Subcutaneous adipose tissue (tissue), 4 donors: Measurements from ENCODE around the gene ZNF354B. TPM values are rescaled to one million over a fixed set of nuclear protein-coding genes. Genes with fewer than 3 reads are reported as not detected.

ENCODE experiments used
- small RNA-seq: library from RNA; depleted of rRNA; stranded (forward); fragments of <200 nt; gene quantifications from one replicate; pipeline ENCODE3, GENCODE V24; 2016
- total RNA-seq, 4 donors: library from RNA; depleted of rRNA; stranded (reverse); fragments of >200 nt; gene quantifications; one replicate each; pipeline ENCODE4 v1.1.0, GENCODE V29; 2016
- TF ChIP-seq, protein P1 (sequence below): fragments of 450-650 bp; IDR thresholded peaks from one replicate; pipeline ENCODE4 v1.5.1; 2016; ENCODE audit warnings: low read depth, mild to moderate bottlenecking, control low read depth, antibody characterized with exemption, moderate library complexity

Gene ZNF354B
- total RNA-seq, 4 donors from 2014 or later, result 18.9 to 30.0 (median 20.2) TPM

DNA sequence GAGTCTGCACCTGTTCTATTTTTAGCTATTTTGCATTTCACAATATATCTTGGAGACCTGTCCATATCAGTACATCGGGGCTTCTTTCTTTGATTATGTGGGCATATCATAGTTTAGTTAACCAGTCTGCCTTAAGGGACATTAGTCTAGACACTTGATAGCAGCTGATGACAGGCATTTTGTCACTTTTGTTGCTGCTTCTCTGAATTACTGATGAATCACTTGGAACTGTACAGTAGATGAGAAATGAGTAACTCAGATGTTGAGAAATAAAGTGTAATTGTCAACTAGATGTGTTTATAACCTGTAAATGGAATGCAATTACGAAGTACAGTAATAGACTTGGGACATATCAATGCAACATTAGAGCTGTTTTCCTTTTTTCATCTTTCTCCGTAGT, 43.1 kb downstream of the ZNF354B start:
- TF ChIP-seq, protein P1, sequence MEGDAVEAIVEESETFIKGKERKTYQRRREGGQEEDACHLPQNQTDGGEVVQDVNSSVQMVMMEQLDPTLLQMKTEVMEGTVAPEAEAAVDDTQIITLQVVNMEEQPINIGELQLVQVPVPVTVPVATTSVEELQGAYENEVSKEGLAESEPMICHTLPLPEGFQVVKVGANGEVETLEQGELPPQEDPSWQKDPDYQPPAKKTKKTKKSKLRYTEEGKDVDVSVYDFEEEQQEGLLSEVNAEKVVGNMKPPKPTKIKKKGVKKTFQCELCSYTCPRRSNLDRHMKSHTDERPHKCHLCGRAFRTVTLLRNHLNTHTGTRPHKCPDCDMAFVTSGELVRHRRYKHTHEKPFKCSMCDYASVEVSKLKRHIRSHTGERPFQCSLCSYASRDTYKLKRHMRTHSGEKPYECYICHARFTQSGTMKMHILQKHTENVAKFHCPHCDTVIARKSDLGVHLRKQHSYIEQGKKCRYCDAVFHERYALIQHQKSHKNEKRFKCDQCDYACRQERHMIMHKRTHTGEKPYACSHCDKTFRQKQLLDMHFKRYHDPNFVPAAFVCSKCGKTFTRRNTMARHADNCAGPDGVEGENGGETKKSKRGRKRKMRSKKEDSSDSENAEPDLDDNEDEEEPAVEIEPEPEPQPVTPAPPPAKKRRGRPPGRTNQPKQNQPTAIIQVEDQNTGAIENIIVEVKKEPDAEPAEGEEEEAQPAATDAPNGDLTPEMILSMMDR, result no peak

GRCh38 chr5:178931846-178932760, 72.3 kb downstream of the ZNF354B start:
- TF ChIP-seq, protein P1, result no peak

Small RNA genes within 50 kb of the gene (small RNA-seq; reads per million reads assigned to genes)
- not detected for gene AC126915.2
- gene AC126915.3, result not detected

Other genes with a start within 250 kb of the ZNF354B start
- 10 to 100 TPM; 51.7 to 67.2 (median 59.7) TPM for gene CLK4, start 232.9 kb upstream of the ZNF354B start, total RNA-seq
- gene ZNF354A, start 129.3 kb upstream of the ZNF354B start, total RNA-seq, result 10 to 100 TPM; 13.9 to 25.4 (median 17.3) TPM
- gene ZFP2, start 36.0 kb downstream of the ZNF354B start, total RNA-seq, result 1 to 10 TPM; 1.5 to 3.6 (median 2.7) TPM
- gene ZNF454, start 81.2 kb downstream of the ZNF354B start, total RNA-seq, result 1 to 10 TPM in 2 of 4 donors, under 1 TPM in 2; 0.51 to 2.3 (median 1.1) TPM
- not detected for gene GRM6, start 135.4 kb downstream of the ZNF354B start, total RNA-seq
- 1 to 10 TPM; 4.0 to 7.2 (median 4.7) TPM for gene ZNF879, start 163.9 kb downstream of the ZNF354B start, total RNA-seq
- gene ZNF354C, start 200.4 kb downstream of the ZNF354B start, total RNA-seq, result 1 to 10 TPM; 6.5 to 7.5 (median 7.1) TPM